GM21526 (cell line): Measurements from ENCODE around the gene CDH13.

Experiments
- ATAC-seq: cut with Tn5 transposase; IDR thresholded peaks from one replicate; pipeline ENCODE4 v1.9.1; 2021; ENCODE audit warnings: moderate library complexity; ENCODE audit not compliant: unreplicated experiment, low FRiP score

Gene CDH13

GRCh38 chr16:83742124-83742899 lies 1115.5 kb downstream of the CDH13 start:
- no peak for ATAC-seq

DNA sequence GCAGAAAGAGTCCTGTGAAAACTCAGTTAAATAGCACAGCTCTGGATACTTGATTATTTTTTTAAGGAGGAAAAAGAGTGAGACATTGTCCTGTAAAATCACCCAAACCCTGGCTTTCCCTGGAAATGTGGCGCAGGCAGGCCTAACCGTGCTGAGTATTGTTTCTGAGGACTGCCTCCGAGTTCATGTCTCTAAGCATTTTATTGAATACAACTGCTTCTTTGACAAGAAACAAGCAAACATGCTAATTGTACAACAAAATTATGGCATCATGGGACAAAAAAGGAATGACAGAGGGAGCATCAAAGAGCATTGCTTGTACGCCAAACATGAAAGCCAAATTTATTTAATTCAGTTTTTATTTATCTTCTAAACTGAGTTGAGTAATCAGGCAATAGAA lies 1116.5 kb downstream of the CDH13 start:
- no peak for ATAC-seq

- no peak for ATAC-seq
Observed at GRCh38 chr16:83743720-83744119, 1117.0 kb downstream of the CDH13 start.

GRCh38 chr16:83744441-83744981 lies 1117.7 kb downstream of the CDH13 start:
- ATAC-seq: no peak

- ATAC-seq: no peak
Observed at GRCh38 chr16:83746611-83747010, 1119.8 kb downstream of the CDH13 start.

DNA sequence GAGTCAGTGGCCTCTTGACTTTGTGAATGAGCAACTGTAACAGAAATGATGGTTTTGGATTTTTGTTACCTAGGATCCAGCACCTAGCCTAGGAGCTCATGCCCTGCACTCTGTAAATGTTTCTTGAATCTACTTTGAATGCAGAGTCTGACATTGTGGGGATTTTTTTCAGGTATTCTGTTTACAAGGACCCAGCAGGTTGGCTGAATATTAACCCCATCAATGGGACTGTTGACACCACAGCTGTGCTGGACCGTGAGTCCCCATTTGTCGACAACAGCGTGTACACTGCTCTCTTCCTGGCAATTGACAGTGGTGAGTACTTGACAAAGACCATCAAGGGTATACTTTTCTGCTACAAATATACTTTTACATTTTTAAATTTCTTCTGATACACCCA lies 1121.2 kb downstream of the CDH13 start:
- ATAC-seq: no peak

- no peak for ATAC-seq
Observed at GRCh38 chr16:83755391-83755790, 1128.6 kb downstream of the CDH13 start.

DNA sequence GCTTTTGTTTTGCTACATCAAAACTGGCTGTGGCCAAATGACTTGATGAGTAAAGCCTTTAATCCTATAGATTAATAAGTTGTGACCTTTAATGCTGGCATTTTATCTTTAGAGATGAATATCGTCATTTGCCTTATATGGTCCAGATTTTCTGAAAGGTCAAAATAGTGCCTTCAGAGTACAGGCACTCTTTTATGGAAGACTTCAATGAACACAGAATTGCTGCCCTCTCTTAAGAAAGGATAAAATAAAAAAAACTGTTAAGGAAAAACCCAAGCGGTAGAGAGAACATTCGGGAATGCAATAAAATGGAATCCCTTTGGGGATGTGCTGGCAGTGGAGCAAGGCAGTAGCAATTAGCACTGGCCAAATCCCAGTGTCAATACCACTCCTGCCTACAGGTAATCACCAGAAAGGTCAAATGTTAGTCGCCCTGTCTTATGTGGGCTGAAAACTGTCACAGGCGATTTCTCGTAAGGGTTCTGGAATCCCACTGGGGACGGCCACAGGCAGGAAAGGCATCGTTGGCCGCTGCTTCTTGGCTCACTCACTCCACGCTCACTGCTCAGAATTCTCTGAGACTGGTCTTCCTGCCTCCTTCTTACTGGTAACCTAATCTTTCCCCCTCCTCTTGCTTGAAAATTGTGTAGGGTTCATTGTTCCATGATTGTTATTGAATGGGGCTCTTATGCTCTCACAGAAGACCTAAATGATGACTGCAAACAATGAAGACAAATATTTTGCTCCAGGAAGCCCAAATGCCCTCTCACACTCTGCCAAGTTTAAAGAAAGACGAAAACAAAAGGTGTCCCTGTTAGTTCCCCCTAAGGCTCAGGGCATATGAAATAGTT lies 1135.6 kb downstream of the CDH13 start:
- no peak for ATAC-seq

DNA sequence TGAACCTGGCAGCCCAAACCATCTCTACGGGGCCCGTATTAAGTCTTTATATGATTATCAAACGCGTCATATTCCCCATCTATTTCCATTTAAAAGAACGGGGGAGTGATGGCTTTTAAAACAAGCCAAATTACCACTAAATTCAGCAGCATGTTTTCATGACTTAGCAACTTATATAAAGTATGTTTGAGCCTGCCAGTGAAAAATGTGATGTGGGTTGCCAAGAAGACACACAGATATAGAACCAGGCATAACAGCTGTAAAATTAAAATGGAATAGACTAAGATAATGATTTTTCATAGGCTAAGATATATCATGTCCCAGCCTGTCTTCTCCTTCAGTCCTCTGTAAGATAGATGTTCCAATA lies 1136.2 kb downstream of the CDH13 start:
- no peak for ATAC-seq

GRCh38 chr16:83768986-83769385 lies 1142.2 kb downstream of the CDH13 start:
- ATAC-seq: no peak

DNA sequence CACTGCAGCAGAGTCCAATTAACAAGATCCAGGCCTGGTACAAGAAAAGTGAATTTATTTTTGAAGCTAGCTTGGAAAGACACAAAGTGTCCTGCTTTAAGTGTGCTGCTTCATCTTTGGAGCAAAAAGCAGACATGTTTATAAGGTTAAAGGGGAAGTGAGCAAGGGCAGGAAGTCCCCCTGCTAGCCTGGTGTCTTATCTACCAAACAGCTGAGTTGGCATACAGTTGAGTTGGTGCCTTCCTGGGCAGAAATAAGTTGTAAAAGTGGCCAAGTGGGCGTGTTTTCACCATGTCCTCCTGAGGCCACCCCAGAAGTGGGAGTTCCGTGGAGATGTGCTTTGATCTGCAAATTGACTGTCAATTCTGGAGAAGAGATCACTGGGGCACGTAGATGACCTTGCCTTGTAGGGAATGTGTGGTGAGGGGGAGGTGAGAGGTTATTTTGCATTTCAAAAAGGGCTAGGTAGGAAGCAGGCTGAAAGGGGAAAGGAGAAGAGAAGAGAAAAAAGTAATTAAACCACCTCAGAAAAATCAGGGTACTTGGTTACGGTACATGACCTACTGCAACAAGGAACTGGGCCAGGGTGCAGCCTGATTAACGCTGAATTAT lies 1142.7 kb downstream of the CDH13 start:
- ATAC-seq: no peak

DNA sequence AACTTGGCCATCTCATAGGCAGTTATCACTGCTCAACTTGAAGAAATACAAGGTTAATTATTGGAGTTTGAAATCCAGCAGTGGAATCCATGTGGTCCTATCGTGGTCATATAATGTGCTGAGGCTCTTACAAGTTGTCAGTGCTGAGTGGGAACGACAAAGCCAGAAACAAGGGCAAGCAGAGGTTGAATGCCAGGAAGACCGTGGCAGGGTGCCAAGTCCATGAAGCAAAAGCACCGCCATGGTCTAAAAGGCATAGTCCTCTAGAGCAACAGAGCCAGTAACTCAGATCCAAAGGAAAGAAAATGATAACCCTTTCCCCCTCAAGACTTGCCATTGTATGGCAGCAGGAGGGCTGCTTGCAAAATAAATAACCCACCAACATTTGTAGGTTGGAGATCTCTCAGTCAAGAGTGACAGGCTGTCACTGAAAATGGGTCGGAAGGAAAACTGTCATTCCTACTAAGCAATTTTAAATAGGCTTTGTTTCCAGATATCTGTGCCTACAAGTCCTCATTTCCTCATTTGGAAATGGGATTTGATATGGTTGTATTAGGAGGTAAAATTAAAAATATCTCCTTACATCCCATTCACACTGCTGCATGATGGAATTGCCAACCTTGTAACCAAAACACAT lies 1144.7 kb downstream of the CDH13 start:
- ATAC-seq: no peak

- no peak for ATAC-seq
Observed at GRCh38 chr16:83772806-83773205, 1146.0 kb downstream of the CDH13 start.

DNA sequence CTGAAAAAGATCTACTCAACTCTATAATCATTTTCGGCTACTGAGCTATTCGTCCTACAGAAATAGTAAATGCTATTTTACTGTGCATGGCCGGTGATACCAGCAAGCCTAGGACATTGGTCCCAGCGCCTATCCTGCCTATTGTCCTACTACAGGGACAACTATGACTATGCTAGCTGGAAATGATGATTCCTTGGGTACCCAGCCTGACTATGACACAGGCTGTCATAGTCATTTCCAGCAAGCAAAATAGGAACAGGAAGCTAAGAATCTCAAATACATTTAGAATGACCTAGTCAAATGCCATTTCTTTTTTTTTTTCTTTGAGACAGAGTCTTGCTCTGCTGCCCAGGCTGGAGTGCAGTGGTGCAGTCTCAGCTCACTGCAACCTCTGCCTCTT lies 1147.3 kb downstream of the CDH13 start:
- no peak for ATAC-seq

DNA sequence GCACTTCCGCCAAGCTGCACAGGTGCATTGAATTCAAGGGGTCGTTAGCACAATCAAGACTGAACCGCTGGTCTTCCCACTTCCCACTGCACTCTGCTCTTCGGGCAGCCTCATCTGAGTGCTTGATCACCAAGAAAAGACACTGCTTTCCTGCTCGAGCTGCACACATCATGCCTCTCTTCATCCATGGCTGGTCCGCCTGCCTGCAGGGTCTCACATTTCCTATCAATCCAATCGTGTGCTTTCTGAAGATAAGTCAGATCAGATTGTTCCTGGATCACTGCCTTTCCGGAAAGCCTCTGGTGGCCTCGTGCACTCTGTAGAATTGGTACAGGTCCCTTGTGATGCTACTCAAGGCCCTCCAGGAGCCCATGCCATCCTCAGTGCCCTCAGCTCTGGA lies 1150.2 kb downstream of the CDH13 start:
- ATAC-seq: no peak

DNA sequence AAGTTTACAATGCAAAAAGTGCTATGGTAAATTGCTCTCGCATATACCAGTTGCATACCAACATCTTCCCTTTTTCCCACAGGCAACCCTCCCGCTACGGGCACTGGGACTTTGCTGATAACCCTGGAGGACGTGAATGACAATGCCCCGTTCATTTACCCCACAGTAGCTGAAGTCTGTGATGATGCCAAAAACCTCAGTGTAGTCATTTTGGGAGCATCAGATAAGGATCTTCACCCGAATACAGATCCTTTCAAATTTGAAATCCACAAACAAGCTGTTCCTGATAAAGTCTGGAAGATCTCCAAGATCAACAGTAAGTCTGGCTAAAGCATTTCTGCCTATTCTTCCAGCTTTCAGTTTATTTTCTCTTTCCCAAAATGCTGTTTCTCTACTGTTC lies 1153.1 kb downstream of the CDH13 start:
- no peak for ATAC-seq

GRCh38 chr16:83785455-83785854 lies 1158.7 kb downstream of the CDH13 start:
- no peak for ATAC-seq

DNA sequence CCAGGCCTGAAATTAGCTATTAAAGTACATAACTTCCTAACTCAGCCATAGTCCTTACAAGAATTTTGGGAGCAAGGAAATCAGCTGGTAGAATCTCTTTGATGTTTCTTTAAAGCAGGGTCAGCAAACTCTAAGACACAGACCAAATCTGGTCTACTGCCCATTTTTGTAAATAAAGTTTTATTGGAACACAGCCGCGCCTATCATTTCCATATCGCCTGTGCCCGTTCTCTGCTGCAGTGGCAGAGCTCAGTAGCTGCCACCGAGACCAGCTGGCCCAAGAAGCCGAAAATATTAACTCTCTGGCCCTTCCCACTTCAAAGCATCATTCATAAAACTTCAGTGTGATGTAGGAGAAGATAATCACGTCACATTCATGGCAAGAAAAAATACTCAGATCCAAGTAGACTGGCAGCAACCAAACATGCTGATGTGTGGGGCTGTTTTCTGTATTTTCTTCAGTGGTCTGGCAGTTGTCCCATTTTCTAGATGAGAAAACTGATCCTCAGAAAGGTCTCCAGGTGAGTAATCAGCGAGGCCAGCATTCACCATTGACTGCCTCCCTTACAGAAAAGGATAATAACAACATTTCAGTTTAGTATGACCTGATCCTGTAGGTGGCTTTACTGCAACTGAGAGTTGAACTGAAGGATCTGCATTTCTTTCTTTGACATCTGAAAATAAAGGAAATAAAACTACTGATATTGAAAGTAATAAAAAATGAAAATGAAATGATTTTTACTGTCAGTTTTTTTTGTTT lies 1163.1 kb downstream of the CDH13 start:
- ATAC-seq: no peak

GRCh38 chr16:83791916-83792315 lies 1165.1 kb downstream of the CDH13 start:
- no peak for ATAC-seq

DNA sequence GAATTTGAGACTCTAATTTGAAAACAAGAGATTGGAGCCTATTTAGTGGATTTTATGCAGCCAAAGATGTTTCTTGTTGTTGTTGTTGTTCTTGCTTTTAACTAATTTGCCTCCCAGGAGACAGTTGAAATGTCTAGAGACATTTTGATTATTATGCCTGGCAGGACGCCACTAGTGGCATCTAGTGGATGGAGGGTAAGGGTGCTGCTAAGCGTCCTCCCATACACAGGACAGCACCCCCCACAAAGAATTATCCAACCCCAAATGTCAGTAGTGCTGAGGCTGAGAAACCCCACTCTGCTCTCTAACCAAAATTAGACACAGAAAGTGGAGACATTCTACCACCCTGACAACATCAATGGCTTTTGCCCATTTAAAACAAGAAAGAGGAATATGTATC lies 1165.6 kb downstream of the CDH13 start:
- ATAC-seq: no peak
